ENCODE measurements around the gene SLIT3.
A peak's percentile ranks its signal among the peaks of the same experiment; 100 is the strongest.
"Not testable (repeated sequence)": the region's sequence is repeated elsewhere in the genome, so short reads cannot be mapped to it uniquely, and the experiment has no call there.

Gene SLIT3

GRCh38 chr5:169149317-169149716, 151.6 kb downstream of the SLIT3 start:
- TF ChIP-seq, protein P1, sequence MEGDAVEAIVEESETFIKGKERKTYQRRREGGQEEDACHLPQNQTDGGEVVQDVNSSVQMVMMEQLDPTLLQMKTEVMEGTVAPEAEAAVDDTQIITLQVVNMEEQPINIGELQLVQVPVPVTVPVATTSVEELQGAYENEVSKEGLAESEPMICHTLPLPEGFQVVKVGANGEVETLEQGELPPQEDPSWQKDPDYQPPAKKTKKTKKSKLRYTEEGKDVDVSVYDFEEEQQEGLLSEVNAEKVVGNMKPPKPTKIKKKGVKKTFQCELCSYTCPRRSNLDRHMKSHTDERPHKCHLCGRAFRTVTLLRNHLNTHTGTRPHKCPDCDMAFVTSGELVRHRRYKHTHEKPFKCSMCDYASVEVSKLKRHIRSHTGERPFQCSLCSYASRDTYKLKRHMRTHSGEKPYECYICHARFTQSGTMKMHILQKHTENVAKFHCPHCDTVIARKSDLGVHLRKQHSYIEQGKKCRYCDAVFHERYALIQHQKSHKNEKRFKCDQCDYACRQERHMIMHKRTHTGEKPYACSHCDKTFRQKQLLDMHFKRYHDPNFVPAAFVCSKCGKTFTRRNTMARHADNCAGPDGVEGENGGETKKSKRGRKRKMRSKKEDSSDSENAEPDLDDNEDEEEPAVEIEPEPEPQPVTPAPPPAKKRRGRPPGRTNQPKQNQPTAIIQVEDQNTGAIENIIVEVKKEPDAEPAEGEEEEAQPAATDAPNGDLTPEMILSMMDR (conservative IDR thresholded peaks at IDR 0.05; ENCODE audit: low read depth, low read length), result peak; percentile 29
- DNase-seq (ENCODE audit: low read depth), result no peak

GRCh38 chr5:169148138-169148740, 152.7 kb downstream of the SLIT3 start:
- no peak for DNase-seq (ENCODE audit: low read depth)
- no peak overlapping the region for H3K4me3 ChIP-seq (ENCODE audit: low read depth, low read length)
- TF ChIP-seq, protein P1 (conservative IDR thresholded peaks at IDR 0.05; ENCODE audit: low read depth, low read length), result no peak

More at GRCh38 chr5:169149317-169149716, 151.6 kb downstream of the SLIT3 start:
- H3K4me3 ChIP-seq (ENCODE audit: low read depth, low read length), result no peak overlapping the region

- DNase-seq (ENCODE audit: low read depth), result no peak
- TF ChIP-seq, protein P1 (conservative IDR thresholded peaks at IDR 0.05; ENCODE audit: low read depth, low read length), result no peak
- H3K4me3 ChIP-seq (ENCODE audit: low read depth, low read length), result no peak overlapping the region
Measured at GRCh38 chr5:169147534-169147933, 153.4 kb downstream of the SLIT3 start.

- H3K4me3 ChIP-seq (ENCODE audit: low read depth, low read length), result no peak overlapping the region
- no peak for DNase-seq (ENCODE audit: low read depth)
- TF ChIP-seq, protein P1 (conservative IDR thresholded peaks at IDR 0.05; ENCODE audit: low read depth, low read length), result no peak
Measured at GRCh38 chr5:169146158-169146557, 154.8 kb downstream of the SLIT3 start.

- H3K4me3 ChIP-seq (ENCODE audit: low read depth, low read length), result no peak overlapping the region
- no peak for DNase-seq (ENCODE audit: low read depth)
- TF ChIP-seq, protein P1 (conservative IDR thresholded peaks at IDR 0.05; ENCODE audit: low read depth, low read length), result no peak
Measured at GRCh38 chr5:169142264-169142970, 158.5 kb downstream of the SLIT3 start.

- DNase-seq (ENCODE audit: low read depth); H3K4me3 ChIP-seq (ENCODE audit: low read depth, low read length): not testable (repeated sequence)
Measured at GRCh38 chr5:169140215-169140614, 160.7 kb downstream of the SLIT3 start.

GRCh38 chr5:169139480-169140050, 161.4 kb downstream of the SLIT3 start:
- DNase-seq (ENCODE audit: low read depth), result no peak
- no peak overlapping the region for H3K4me3 ChIP-seq (ENCODE audit: low read depth, low read length)
- TF ChIP-seq, protein P1 (conservative IDR thresholded peaks at IDR 0.05; ENCODE audit: low read depth, low read length), result no peak
